Neural progenitor cell (in vitro differentiated cells): Measurements from ENCODE around the gene MSRB1. TPM values are rescaled to one million over a fixed set of nuclear protein-coding genes. Genes with fewer than 3 reads are reported as not detected.

Experiments used
- DNase-seq: peaks from one replicate; pipeline ENCODE4 v3.0.0-alpha.2; 2016; ENCODE audit warnings: low spot score
- H2AFZ ChIP-seq: fragments of 200-600 bp; sonication (generic); replicated peaks from 2 replicates; pipeline ENCODE4 v1.6.1; 2016; ENCODE audit warnings: antibody characterized with exemption
- H3F3A ChIP-seq: fragments of 200-600 bp; sonication (generic); 2 replicates; pipeline ENCODE4 v1.6.1; 2016; ENCODE audit warnings: antibody characterized with exemption, low read depth
- H3K27ac ChIP-seq: fragments of 200-600 bp; sonication (generic); 2 replicates; pipeline ENCODE4 v1.5.1; 2016; ENCODE audit warnings: mild to moderate bottlenecking
- H3K27me3 ChIP-seq: fragments of 200-600 bp; sonication (generic); 2 replicates; pipeline ENCODE4 v1.6.1; 2016; ENCODE audit warnings: mild to moderate bottlenecking, moderate library complexity
- H3K36me3 ChIP-seq: fragments of 200-600 bp; sonication (generic); 2 replicates; pipeline ENCODE4 v1.5.1; 2016
- H3K4me1 ChIP-seq: fragments of 200-600 bp; sonication (generic); 2 replicates; pipeline ENCODE4 v1.6.1; 2016; ENCODE audit warnings: mixed run types
- H3K4me2 ChIP-seq: fragments of 200-600 bp; sonication (generic); 2 replicates; pipeline ENCODE4 v1.6.1; 2016
- H3K4me3 ChIP-seq: fragments of 200-600 bp; sonication (generic); 2 replicates; pipeline ENCODE4 v1.5.1; 2016
- H3K79me2 ChIP-seq: fragments of 200-600 bp; sonication (generic); 2 replicates; pipeline ENCODE4 v1.6.1; 2016; ENCODE audit warnings: low read depth
- H3K9ac ChIP-seq: fragments of 200-600 bp; sonication (generic); 2 replicates; pipeline ENCODE4 v1.6.1; 2016
- H3K9me3 ChIP-seq: fragments of 200-600 bp; sonication (generic); 2 replicates; pipeline ENCODE4 v1.5.1; 2016; ENCODE audit warnings: low read depth
- H4K20me1 ChIP-seq: fragments of 200-600 bp; sonication (generic); 2 replicates; pipeline ENCODE4 v1.6.1; 2016; ENCODE audit warnings: low read depth
- H3K27ac Mint-ChIP-seq: 3 replicates; pipeline ENCODE4 v1.8.0; 2021; ENCODE audit warnings: mixed read lengths
- H3K27me3 Mint-ChIP-seq: 2 replicates; pipeline ENCODE4 v1.8.0; 2022; ENCODE audit warnings: low read depth, mild to moderate bottlenecking, inconsistent platforms, moderate library complexity, mixed read lengths; ENCODE audit not compliant: insufficient read depth
- H3K36me3 Mint-ChIP-seq: 3 replicates; pipeline ENCODE4 v1.8.0; 2021; ENCODE audit warnings: mixed read lengths
- H3K4me1 Mint-ChIP-seq: 3 replicates; pipeline ENCODE4 v1.8.0; 2021; ENCODE audit warnings: mixed read lengths
- H3K4me3 Mint-ChIP-seq: 3 replicates; pipeline ENCODE4 v1.8.0; 2021; ENCODE audit warnings: mild to moderate bottlenecking, moderate library complexity, mixed read lengths
- H3K9me3 Mint-ChIP-seq: 3 replicates; pipeline ENCODE4 v1.8.0; 2020; ENCODE audit warnings: mixed read lengths
- EZH2 ChIP-seq: fragments of 200-600 bp; sonication (generic); IDR thresholded peaks from 2 replicates; pipeline ENCODE4 v1.6.1; 2017; ENCODE audit warnings: antibody characterized with exemption, mild to moderate bottlenecking, moderate library complexity
- EZH2phosphoT487 ChIP-seq: fragments of 200-600 bp; sonication (generic); IDR thresholded peaks from 2 replicates; pipeline ENCODE4 v1.6.1; 2017; ENCODE audit warnings: antibody characterized with exemption
- total RNA-seq: library from RNA; depleted of rRNA; stranded (reverse); fragments of >200 nt; gene quantifications from 2 replicates; pipeline ENCODE4 v1.2.3, GENCODE V29; 2015; ENCODE audit warnings: low replicate concordance
- TF ChIP-seq, protein P1 (sequence below): fragments of 200-600 bp; sonication (generic); IDR thresholded peaks from 2 replicates; pipeline ENCODE4 v1.5.1; 2017; ENCODE audit warnings: antibody characterized with exemption, mild to moderate bottlenecking

MSRB1 gene
- total RNA-seq, 1 donor from 2014 or later: 26.9 TPM

DNA sequence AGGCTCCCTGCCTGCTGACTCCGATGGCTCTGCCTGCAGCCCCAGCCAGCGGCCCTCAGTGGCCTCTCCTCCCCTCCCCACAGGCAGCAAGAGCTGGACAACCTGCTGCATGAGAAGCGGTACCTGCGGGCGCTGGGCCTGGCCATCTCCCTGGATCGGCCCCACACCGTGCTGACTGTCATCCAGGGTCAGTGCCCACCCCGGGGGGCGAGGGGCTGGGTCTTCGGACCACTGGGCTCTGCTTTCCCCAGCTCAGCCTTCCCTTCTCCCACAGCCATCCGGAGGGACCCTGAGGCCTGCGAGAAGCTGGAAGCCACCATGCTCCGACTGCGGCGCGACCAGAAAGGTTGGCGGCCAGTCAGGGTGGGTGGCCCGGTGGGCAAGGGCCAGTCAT is 34.9 kb upstream of the MSRB1 start:
- Histone ChIP-seq H3K4me3 (no peak overlapping the region), H3F3A (peaks cover 16% of the 10 kb centered on the region), H3K4me2 (no peak overlapping the region), H2AFZ (no peak overlapping the region), H4K20me1 (peaks cover 51% of the 10 kb centered on the region), H3K79me2 (peaks cover 10% of the 10 kb centered on the region), H3K27ac (no peak overlapping the region), H3K36me3 (no peaks in the 10 kb centered on the region), H3K4me1 (peaks cover 32% of the 10 kb centered on the region), H3K9ac (no peak overlapping the region), H3K9me3 (no peaks in the 10 kb centered on the region), H3K27me3 (peaks cover 51% of the 10 kb centered on the region)
- Mint-ChIP-seq H3K4me1 (peaks cover 16% of the 10 kb centered on the region), H3K4me3 (no peak overlapping the region), H3K9me3 (no peaks in the 10 kb centered on the region), H3K27me3 (peaks cover 20% of the 10 kb centered on the region), H3K27ac (no peak overlapping the region), H3K36me3 (peaks cover 3% of the 10 kb centered on the region)
- TF ChIP-seq EZH2phosphoT487: no peak
- TF ChIP-seq, protein P1, sequence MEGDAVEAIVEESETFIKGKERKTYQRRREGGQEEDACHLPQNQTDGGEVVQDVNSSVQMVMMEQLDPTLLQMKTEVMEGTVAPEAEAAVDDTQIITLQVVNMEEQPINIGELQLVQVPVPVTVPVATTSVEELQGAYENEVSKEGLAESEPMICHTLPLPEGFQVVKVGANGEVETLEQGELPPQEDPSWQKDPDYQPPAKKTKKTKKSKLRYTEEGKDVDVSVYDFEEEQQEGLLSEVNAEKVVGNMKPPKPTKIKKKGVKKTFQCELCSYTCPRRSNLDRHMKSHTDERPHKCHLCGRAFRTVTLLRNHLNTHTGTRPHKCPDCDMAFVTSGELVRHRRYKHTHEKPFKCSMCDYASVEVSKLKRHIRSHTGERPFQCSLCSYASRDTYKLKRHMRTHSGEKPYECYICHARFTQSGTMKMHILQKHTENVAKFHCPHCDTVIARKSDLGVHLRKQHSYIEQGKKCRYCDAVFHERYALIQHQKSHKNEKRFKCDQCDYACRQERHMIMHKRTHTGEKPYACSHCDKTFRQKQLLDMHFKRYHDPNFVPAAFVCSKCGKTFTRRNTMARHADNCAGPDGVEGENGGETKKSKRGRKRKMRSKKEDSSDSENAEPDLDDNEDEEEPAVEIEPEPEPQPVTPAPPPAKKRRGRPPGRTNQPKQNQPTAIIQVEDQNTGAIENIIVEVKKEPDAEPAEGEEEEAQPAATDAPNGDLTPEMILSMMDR: no peak
- TF ChIP-seq EZH2: no peak
- no peak for DNase-seq

DNA sequence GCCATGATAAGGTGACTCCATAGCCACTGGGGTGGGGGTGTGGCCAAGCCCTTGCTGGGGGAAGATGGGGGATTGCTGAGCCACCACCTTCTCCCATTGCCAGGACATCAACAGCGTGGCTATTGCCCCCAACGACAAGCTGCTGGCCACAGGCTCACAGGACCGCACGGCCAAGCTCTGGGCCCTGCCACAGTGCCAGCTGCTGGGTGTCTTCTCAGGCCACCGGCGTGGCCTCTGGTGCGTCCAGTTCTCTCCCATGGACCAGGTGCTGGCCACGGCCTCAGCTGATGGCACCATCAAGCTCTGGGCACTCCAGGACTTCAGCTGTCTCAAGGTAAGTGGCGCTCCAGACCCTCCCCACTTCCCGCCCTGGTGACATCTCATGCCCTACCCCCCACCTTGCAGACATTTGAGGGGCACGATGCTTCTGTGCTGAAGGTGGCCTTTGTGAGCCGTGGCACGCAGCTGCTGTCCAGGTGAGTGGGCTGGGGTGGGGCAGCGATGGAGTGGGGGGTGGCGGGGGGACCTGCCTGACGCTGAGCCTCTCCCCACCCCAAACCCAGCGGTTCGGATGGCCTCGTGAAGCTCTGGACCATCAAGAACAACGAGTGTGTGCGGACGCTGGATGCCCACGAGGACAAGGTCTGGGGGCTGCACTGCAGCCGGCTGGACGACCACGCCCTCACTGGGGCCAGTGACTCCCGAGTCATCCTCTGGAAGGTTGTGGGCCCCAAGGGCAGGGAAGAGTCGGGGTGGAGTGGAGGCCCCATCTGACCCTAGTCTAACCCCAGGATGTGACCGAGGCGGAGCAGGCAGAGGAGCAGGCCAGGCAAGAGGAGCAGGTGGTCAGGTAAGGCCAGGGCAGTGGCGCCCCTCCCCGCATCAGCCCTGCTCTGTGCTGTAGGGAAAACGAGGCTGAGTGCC is 34.2 kb upstream of the MSRB1 start:
- Mint-ChIP-seq H3K27ac (no peak overlapping the region), H3K4me3 (no peak overlapping the region), H3K27me3 (peaks cover 16% of the 10 kb centered on the region), H3K9me3 (no peaks in the 10 kb centered on the region), H3K4me1 (peaks cover 12% of the 10 kb centered on the region), H3K36me3 (peaks cover 3% of the 10 kb centered on the region)
- no peak overlapping the region for H3K9ac ChIP-seq
- no peaks in the 10 kb centered on the region for H3K36me3 ChIP-seq
- peaks cover 45% of the 10 kb centered on the region for H3K27me3 ChIP-seq
- DNase-seq: no peak
- H3K27ac ChIP-seq: no peak overlapping the region
- no peak overlapping the region for H3K4me2 ChIP-seq
- H3K79me2 ChIP-seq: peaks cover 16% of the 10 kb centered on the region
- H4K20me1 ChIP-seq: peaks cover 56% of the 10 kb centered on the region
- peaks cover 10% of the 10 kb centered on the region for H3F3A ChIP-seq
- H3K4me3 ChIP-seq: no peak overlapping the region
- TF ChIP-seq, protein P1: no peak
- TF ChIP-seq EZH2 (no peak), EZH2phosphoT487 (no peak)
- peaks cover 34% of the 10 kb centered on the region for H3K4me1 ChIP-seq
- H3K9me3 ChIP-seq: no peaks in the 10 kb centered on the region
- no peak overlapping the region for H2AFZ ChIP-seq

DNA sequence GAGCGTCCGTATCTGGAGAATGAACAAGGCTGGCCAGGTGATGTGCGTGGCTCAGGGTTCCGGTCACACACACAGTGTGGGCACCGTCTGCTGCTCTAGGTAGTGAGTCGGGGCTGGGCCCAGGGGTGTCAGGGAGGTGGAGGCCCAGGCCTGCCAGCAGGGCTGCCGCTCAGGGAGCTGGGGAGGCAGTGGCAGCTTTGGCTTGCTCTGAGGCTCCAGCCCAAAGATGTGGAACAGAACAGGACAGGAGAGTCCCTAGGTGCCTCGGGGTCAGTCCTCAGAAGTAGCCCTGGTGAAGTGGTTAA is 33.2 kb upstream of the MSRB1 start:
- peaks cover 51% of the 10 kb centered on the region for H4K20me1 ChIP-seq
- Mint-ChIP-seq H3K27me3 (peaks cover 9% of the 10 kb centered on the region), H3K27ac (no peak overlapping the region), H3K9me3 (no peaks in the 10 kb centered on the region), H3K36me3 (peaks cover 3% of the 10 kb centered on the region), H3K4me3 (no peak overlapping the region), H3K4me1 (peaks cover 14% of the 10 kb centered on the region)
- H3K36me3 ChIP-seq: no peaks in the 10 kb centered on the region
- no peaks in the 10 kb centered on the region for H3K9me3 ChIP-seq
- TF ChIP-seq EZH2: no peak
- no peak for TF ChIP-seq EZH2phosphoT487
- TF ChIP-seq, protein P1: no peak
- no peak overlapping the region for H3K4me2 ChIP-seq
- H3K9ac ChIP-seq: no peak overlapping the region
- H3K27me3 ChIP-seq: peaks cover 34% of the 10 kb centered on the region
- H3K27ac ChIP-seq: no peak overlapping the region
- DNase-seq: no peak
- H2AFZ ChIP-seq: no peak overlapping the region
- H3F3A ChIP-seq: peaks cover 6% of the 10 kb centered on the region
- H3K4me3 ChIP-seq: no peak overlapping the region
- peaks cover 22% of the 10 kb centered on the region for H3K79me2 ChIP-seq
- H3K4me1 ChIP-seq: peaks cover 25% of the 10 kb centered on the region
